GM06990 (cell line): ENCODE data around the gene FIBIN.

Source experiments
- DNase-seq: peaks from one replicate; pipeline ENCODE4 v3.0.0-alpha.2; 2011; ENCODE audit not compliant: insufficient read length; ENCODE audit errors: extremely low read depth
- H3K27me3 ChIP-seq: replicated peaks from 2 replicates; pipeline ENCODE4 v1.6.0; 2011; ENCODE audit warnings: low read length; ENCODE audit not compliant: control insufficient read depth, insufficient read depth
- H3K36me3 ChIP-seq: 2 replicates; pipeline ENCODE4 v1.5.1; 2011; ENCODE audit warnings: low read length; ENCODE audit not compliant: control insufficient read depth, insufficient read depth
- H3K4me3 ChIP-seq: replicated peaks from 2 replicates; pipeline ENCODE4 v1.5.1; 2011; ENCODE audit warnings: low read depth, mild to moderate bottlenecking, control low read depth, low read length
- TF ChIP-seq, protein P1 (sequence below): IDR thresholded peaks from 2 replicates; pipeline ENCODE4 v1.5.1; 2011; ENCODE audit warnings: low read length, control low read depth, mild to moderate bottlenecking, inconsistent platforms; ENCODE audit not compliant: insufficient read depth, poor library complexity, severe bottlenecking

The FIBIN gene

DNA sequence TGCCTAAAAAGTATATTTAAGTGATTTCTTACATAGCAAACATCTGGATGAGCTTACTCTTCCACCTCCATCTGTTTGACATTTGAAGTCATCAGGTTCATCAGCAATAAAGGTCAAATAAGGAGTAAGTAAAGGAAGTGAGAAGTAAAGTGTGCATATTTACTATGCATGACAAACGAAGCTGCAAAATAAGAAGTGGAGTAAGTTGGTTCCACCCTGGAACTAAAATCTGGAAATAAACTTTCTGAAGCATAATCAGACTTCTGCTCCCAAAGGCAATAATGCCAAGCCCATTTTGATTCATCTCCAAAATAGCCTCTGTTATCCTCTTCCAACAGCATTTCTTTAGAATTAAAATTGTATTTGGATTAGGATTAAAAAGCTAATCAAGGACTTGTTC, 8.4 kb upstream of the FIBIN start:
- Histone ChIP-seq H3K36me3 (no peaks in the 10 kb centered on the region), H3K4me3 (no peak overlapping the region), H3K27me3 (no peaks in the 10 kb centered on the region)
- DNase-seq = no peak
- TF ChIP-seq, protein P1, sequence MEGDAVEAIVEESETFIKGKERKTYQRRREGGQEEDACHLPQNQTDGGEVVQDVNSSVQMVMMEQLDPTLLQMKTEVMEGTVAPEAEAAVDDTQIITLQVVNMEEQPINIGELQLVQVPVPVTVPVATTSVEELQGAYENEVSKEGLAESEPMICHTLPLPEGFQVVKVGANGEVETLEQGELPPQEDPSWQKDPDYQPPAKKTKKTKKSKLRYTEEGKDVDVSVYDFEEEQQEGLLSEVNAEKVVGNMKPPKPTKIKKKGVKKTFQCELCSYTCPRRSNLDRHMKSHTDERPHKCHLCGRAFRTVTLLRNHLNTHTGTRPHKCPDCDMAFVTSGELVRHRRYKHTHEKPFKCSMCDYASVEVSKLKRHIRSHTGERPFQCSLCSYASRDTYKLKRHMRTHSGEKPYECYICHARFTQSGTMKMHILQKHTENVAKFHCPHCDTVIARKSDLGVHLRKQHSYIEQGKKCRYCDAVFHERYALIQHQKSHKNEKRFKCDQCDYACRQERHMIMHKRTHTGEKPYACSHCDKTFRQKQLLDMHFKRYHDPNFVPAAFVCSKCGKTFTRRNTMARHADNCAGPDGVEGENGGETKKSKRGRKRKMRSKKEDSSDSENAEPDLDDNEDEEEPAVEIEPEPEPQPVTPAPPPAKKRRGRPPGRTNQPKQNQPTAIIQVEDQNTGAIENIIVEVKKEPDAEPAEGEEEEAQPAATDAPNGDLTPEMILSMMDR = no peak

DNA sequence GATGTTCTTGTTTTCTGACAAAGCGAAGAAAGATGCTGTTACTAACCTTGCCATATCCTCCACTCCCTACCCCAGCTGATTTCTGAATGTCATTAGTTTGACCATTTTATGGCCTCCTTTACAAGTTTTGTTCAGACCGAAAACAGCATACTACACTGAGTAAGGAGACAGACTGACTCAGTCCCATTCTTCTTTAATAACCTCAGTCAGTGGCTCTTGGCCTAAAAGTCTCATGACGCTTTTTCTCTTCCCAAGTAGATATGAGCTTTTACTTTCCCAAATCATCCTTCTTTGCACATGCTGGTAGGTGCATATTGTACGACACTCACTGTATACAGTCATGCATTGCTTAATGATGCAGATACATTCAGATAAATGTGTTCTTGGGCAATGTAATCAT, 8.0 kb upstream of the FIBIN start:
- Histone ChIP-seq H3K36me3 (no peaks in the 10 kb centered on the region), H3K4me3 (no peak overlapping the region), H3K27me3 (no peaks in the 10 kb centered on the region)
- TF ChIP-seq, protein P1 = no peak
- DNase-seq = no peak

DNA sequence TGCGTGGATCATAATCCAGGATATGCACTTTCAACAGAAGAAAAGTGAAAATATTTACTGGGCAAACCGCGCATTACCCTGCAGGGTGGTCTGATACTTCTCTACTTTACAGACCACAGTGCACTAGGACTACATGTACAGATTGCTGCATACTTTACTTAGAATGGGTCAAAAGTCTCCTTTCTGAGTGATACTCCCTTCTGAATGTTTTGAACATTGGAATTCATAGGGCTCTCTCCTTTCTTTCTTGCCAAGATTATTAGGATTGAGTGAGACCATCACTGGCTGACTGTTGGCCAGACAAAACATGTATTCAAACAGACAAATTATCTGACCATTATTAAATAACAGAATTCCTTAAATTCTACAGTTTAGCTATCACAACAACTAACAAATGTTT, 6.6 kb upstream of the FIBIN start:
- Histone ChIP-seq H3K36me3 (no peaks in the 10 kb centered on the region), H3K4me3 (no peak overlapping the region), H3K27me3 (no peaks in the 10 kb centered on the region)
- TF ChIP-seq, protein P1 = no peak
- no peak for DNase-seq

DNA sequence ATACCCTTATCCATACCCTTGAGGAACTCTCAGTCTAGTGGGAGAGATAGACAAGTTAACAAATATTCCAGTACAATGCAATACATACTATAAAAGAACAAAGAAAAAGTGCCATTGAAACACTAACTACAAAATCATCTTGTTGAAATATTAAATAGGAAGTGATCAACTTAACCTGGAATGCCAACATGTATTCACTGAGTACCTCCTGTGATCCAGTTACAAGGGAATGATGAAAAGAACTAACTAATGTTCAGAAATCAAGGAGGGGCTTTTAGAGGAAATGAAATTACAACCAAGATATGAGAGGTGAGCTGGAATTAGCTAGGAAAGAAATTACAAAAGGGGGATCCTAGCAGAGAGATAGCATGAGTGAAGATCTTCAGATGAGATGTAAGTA, 6.2 kb upstream of the FIBIN start:
- TF ChIP-seq, protein P1 = no peak
- H3K27me3 ChIP-seq = no peaks in the 10 kb centered on the region
- no peak for DNase-seq
- no peak overlapping the region for H3K4me3 ChIP-seq
- H3K36me3 ChIP-seq = no peaks in the 10 kb centered on the region

DNA sequence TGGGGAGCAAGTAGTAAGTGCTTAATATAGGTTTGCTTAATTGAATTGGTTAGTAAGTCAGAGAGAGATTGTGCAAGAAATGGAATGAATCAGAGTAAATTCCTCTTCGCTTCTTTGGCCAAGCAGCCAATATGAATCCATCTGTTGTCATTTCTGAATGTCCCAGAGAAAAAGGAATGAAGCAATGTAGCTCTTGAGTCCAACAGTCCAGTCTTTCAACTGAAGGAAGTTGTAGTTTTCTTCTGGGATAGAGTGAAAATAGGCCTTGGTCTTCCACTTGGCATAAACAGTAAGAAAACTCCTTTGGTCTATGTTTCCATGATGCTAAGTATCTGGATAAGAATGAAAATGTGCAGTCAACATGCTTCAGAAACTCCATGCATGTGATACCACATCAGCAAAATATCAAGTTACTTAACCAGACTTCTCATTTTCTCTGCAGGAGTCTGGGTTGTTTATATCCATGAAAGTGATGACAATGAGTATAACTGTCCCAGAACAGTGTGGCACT, 1.8 kb upstream of the FIBIN start:
- no peak for DNase-seq
- TF ChIP-seq, protein P1 = no peak
- H3K36me3 ChIP-seq = no peaks in the 10 kb centered on the region
- no peak overlapping the region for H3K4me3 ChIP-seq
- H3K27me3 ChIP-seq = no peaks in the 10 kb centered on the region

DNA sequence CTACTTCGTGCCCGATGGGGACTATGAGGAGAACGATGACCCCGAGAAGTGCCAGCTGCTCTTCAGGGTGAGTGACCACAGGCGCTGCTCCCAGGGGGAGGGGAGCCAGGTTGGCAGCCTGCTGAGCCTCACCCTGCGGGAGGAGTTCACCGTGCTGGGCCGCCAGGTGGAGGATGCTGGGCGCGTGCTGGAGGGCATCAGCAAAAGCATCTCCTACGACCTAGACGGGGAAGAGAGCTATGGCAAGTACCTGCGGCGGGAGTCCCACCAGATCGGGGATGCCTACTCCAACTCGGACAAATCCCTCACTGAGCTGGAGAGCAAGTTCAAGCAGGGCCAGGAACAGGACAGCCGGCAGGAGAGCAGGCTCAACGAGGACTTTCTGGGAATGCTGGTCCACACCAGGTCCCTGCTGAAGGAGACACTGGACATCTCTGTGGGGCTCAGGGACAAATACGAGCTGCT, 751 bp downstream of the FIBIN start:
- Histone ChIP-seq H3K4me3 (no peak overlapping the region), H3K27me3 (no peaks in the 10 kb centered on the region), H3K36me3 (no peaks in the 10 kb centered on the region)
- TF ChIP-seq, protein P1 = no peak
- DNase-seq = no peak
